OCI-LY7 (cell line): ENCODE results near the gene KIAA1671. TPM values are rescaled to one million over a fixed set of nuclear protein-coding genes. Genes with fewer than 3 reads are reported as not detected.

Experiments
- BruUV-seq: library from RNA; stranded (reverse); fragments of 400-500 nt; replicated peaks from 2 replicates; lab custom pipeline; 2021; lab: Mats Ljungman, UMichigan
- CTCF ChIA-PET: fragments of 300-600 bp; sonication (Branson Sonifier 250); formaldehyde crosslinking; loops from one replicate; lab custom pipeline; 2022; ENCODE audit warnings: antibody characterized with exemption; ENCODE audit not compliant: unreplicated experiment; lab: Charles Lee
- POLR2A ChIA-PET: fragments of 300-600 bp; sonication (Branson Sonifier 250); formaldehyde crosslinking; loops from one replicate; lab custom pipeline; 2022; ENCODE audit warnings: antibody characterized with exemption; lab: Charles Lee
- DNase-seq: peaks from one replicate; pipeline ENCODE4 v3.0.0-alpha.2; 2015; ENCODE audit warnings: low spot score
- H2AFZ ChIP-seq: fragments of 200-600 bp; sonication (generic), shearing (Covaris generic); 2 replicates; pipeline ENCODE4 v1.6.1; 2014; ENCODE audit warnings: mild to moderate bottlenecking, antibody characterized with exemption, low read length, moderate library complexity
- H3K27ac ChIP-seq: fragments of 200-600 bp; sonication (generic); 2 replicates; pipeline ENCODE4 v1.5.1; 2014; ENCODE audit warnings: mixed run types, low read depth, mild to moderate bottlenecking, moderate library complexity, low read length, inconsistent platforms; ENCODE audit not compliant: poor library complexity, severe bottlenecking
- H3K36me3 ChIP-seq: fragments of 200-600 bp; sonication (generic); 2 replicates; pipeline ENCODE4 v1.6.1; 2014; ENCODE audit warnings: mild to moderate bottlenecking, antibody characterized with exemption, low read length, moderate library complexity, mixed read lengths; ENCODE audit not compliant: insufficient read depth
- H3K4me1 ChIP-seq: fragments of 200-600 bp; sonication (generic); 2 replicates; pipeline ENCODE4 v1.5.1; 2014; ENCODE audit warnings: mild to moderate bottlenecking, low read length; ENCODE audit not compliant: insufficient read depth, poor library complexity, severe bottlenecking
- H3K4me2 ChIP-seq: fragments of 200-600 bp; sonication (generic); 2 replicates; pipeline ENCODE4 v1.6.1; 2014; ENCODE audit warnings: mild to moderate bottlenecking, low read length
- H3K4me3 ChIP-seq: fragments of 200-600 bp; sonication (generic); 2 replicates; pipeline ENCODE4 v1.5.1; 2014; ENCODE audit warnings: mild to moderate bottlenecking, low read depth, low read length; ENCODE audit not compliant: poor library complexity, severe bottlenecking
- H3K79me2 ChIP-seq: fragments of 200-600 bp; sonication (generic); 2 replicates; pipeline ENCODE4 v1.6.1; 2016; ENCODE audit warnings: low read depth, mild to moderate bottlenecking, low read length, moderate library complexity, mixed read lengths; ENCODE audit not compliant: insufficient read depth
- H3K9me2 ChIP-seq: fragments of 200-600 bp; sonication (generic); 2 replicates; pipeline ENCODE4 v1.6.1; 2016; ENCODE audit warnings: mild to moderate bottlenecking, low read length, mixed read lengths; ENCODE audit not compliant: insufficient read depth
- H3K9me3 ChIP-seq: fragments of 200-600 bp; sonication (generic); 2 replicates; pipeline ENCODE4 v1.6.1; 2014; ENCODE audit warnings: mild to moderate bottlenecking, mixed run types, low read length, mixed read lengths
- H4K20me1 ChIP-seq: fragments of 200-600 bp; sonication (generic); 2 replicates; pipeline ENCODE4 v1.6.1; 2014; ENCODE audit warnings: mild to moderate bottlenecking, antibody characterized with exemption, low read length, moderate library complexity, mixed read lengths; ENCODE audit not compliant: insufficient read depth
- EZH2phosphoT487 ChIP-seq: fragments of 200-600 bp; sonication (generic); IDR thresholded peaks from 2 replicates; pipeline ENCODE4 v1.6.1; 2018; ENCODE audit warnings: low read depth, borderline replicate concordance, mild to moderate bottlenecking, mixed run types, antibody characterized with exemption, low read length, moderate library complexity, mixed read lengths
- intact Hi-C: fragments of 100-400 bp; cut with micrococcal nuclease; formaldehyde crosslinking; loops from one replicate; pipeline ENCODE4 v1.10.0; 2022; ENCODE audit not compliant: unreplicated experiment
- total RNA-seq, 2 experiments: library from RNA; depleted of rRNA in 1 of 2; stranded (reverse); fragments of >200 nt in 1 of 2; shearing (Covaris generic) in 1 of 2; gene quantifications; 2 replicates each; pipeline ENCODE4 v1.2.3, GENCODE V29; 2014 to 2022
- TF ChIP-seq, protein P1 (sequence below): fragments of 200-600 bp; sonication (generic); conservative IDR thresholded peaks from 2 replicates; pipeline ENCODE4 v1.5.1; 2014; ENCODE audit warnings: mild to moderate bottlenecking, antibody characterized with exemption, low read length, moderate library complexity, mixed read lengths

Gene KIAA1671
- total RNA-seq, 2 experiments from 2014 or later = not detected

- Histone ChIP-seq H3K4me2 (no peak overlapping the region), H4K20me1 (no peaks in the 10 kb centered on the region), H3K4me1 (no peaks in the 10 kb centered on the region), H2AFZ (no peak overlapping the region), H3K9me2 (no peaks in the 10 kb centered on the region), H3K27ac (no peak overlapping the region), H3K36me3 (no peaks in the 10 kb centered on the region), H3K4me3 (no peak overlapping the region), H3K9me3 (no peaks in the 10 kb centered on the region), H3K79me2 (no peaks in the 10 kb centered on the region)
- ChIA-PET CTCF (no interaction called here), POLR2A (no interaction called here)
- DNase-seq = no peak
- BruUV-seq = no TSS peak
- TF ChIP-seq, protein P1, sequence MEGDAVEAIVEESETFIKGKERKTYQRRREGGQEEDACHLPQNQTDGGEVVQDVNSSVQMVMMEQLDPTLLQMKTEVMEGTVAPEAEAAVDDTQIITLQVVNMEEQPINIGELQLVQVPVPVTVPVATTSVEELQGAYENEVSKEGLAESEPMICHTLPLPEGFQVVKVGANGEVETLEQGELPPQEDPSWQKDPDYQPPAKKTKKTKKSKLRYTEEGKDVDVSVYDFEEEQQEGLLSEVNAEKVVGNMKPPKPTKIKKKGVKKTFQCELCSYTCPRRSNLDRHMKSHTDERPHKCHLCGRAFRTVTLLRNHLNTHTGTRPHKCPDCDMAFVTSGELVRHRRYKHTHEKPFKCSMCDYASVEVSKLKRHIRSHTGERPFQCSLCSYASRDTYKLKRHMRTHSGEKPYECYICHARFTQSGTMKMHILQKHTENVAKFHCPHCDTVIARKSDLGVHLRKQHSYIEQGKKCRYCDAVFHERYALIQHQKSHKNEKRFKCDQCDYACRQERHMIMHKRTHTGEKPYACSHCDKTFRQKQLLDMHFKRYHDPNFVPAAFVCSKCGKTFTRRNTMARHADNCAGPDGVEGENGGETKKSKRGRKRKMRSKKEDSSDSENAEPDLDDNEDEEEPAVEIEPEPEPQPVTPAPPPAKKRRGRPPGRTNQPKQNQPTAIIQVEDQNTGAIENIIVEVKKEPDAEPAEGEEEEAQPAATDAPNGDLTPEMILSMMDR = no peak
- no peak for TF ChIP-seq EZH2phosphoT487
- intact Hi-C loops = no loop called here
Measured at GRCh38 chr22:24984122-24984521, 31.6 kb downstream of the KIAA1671 start.

DNA sequence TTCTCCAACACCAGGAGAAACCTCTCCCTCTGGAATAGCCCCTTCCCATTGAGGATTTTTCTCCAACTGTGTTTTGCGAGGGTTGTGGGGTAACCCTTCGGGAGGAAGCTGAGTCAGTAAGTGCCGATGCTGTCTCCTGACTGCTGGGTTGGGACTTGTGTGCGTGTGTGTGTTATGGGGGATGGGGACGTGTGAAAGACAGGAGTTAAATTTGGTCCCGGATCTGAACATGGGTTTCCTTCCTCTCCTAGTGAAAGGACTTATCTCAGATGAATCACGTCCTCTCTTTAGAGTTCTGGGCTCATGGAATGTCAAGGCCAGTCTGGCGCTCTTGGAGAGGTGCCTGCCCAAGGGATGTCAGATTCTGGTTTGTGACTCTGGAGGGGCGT lies 33.3 kb downstream of the KIAA1671 start:
- no TSS peak for BruUV-seq
- CTCF ChIA-PET = no interaction called here
- no peak overlapping the region for H2AFZ ChIP-seq
- POLR2A ChIA-PET = no interaction called here
- DNase-seq = no peak
- intact Hi-C loops = no loop called here
- H4K20me1 ChIP-seq = no peaks in the 10 kb centered on the region
- H3K4me2 ChIP-seq = no peak overlapping the region
- no peak for TF ChIP-seq EZH2phosphoT487
- TF ChIP-seq, protein P1 = no peak
- no peaks in the 10 kb centered on the region for H3K79me2 ChIP-seq
- no peak overlapping the region for H3K27ac ChIP-seq
- H3K36me3 ChIP-seq = no peaks in the 10 kb centered on the region
- no peaks in the 10 kb centered on the region for H3K9me2 ChIP-seq
- H3K4me1 ChIP-seq = no peaks in the 10 kb centered on the region
- no peak overlapping the region for H3K4me3 ChIP-seq
- H3K9me3 ChIP-seq = no peaks in the 10 kb centered on the region

- H3K4me2 ChIP-seq = no peak overlapping the region
- no TSS peak for BruUV-seq
Measured at GRCh38 chr22:24986816-24987215, 34.3 kb downstream of the KIAA1671 start.

More at GRCh38 chr22:24986816-24987215, 34.3 kb downstream of the KIAA1671 start:
- no peaks in the 10 kb centered on the region for H3K79me2 ChIP-seq
- H3K36me3 ChIP-seq = no peaks in the 10 kb centered on the region
- no peaks in the 10 kb centered on the region for H3K9me3 ChIP-seq
- ChIA-PET POLR2A (no interaction called here), CTCF (no interaction called here)
- intact Hi-C loops = no loop called here
- no peak overlapping the region for H3K27ac ChIP-seq
- no peaks in the 10 kb centered on the region for H4K20me1 ChIP-seq
- TF ChIP-seq, protein P1 = no peak
- no peak for TF ChIP-seq EZH2phosphoT487
- H2AFZ ChIP-seq = no peak overlapping the region
- no peaks in the 10 kb centered on the region for H3K4me1 ChIP-seq
- H3K4me3 ChIP-seq = no peak overlapping the region
- H3K9me2 ChIP-seq = no peaks in the 10 kb centered on the region
- no peak for DNase-seq
